K562 (cell line): Measurements from ENCODE around the gene EIF2S3. TPM values are rescaled to one million over a fixed set of nuclear protein-coding genes. Genes with fewer than 3 reads are reported as not detected.
A peak's percentile ranks its signal among the peaks of the same experiment; 100 is the strongest.

Experiments
- CC2D1A ChIP-seq: fragments of 450-650 bp; IDR thresholded peaks from 2 replicates; pipeline ENCODE4 v1.6.1; 2017; ENCODE audit warnings: mild to moderate bottlenecking
- CHCHD3 ChIP-seq: fragments of 250-450 bp; sonication (Bioruptor Pico); IDR thresholded peaks from 2 replicates; pipeline ENCODE4 v2.1.2; 2022; ENCODE audit warnings: mild to moderate bottlenecking
- CHD1 ChIP-seq: fragments of 200-600 bp; sonication (generic); IDR thresholded peaks from one replicate; pipeline ENCODE4 v1.6.1; 2012; ENCODE audit warnings: mild to moderate bottlenecking, moderate library complexity, low read length, inconsistent platforms
- ESRRA ChIP-seq: fragments of 450-650 bp; IDR thresholded peaks from 2 replicates; pipeline ENCODE4 v1.6.1; 2014; ENCODE audit warnings: low read depth, mild to moderate bottlenecking, moderate library complexity, borderline replicate concordance
- FOXP1 ChIP-seq: sonication (generic); formaldehyde crosslinking; IDR thresholded peaks from 2 replicates; pipeline ENCODE4 v1.8.0; 2022; ENCODE audit warnings: mild to moderate bottlenecking, missing genetic modification reagents
- HDAC1 ChIP-seq, 2 experiments: fragments of 450-650 bp; IDR thresholded peaks; 2 replicates each; pipeline ENCODE4 v1.6.1; 2016 to 2017; ENCODE audit warnings: inconsistent platforms in 1 of 2, mild to moderate bottlenecking in 1 of 2, moderate library complexity in 1 of 2
- MTF1 ChIP-seq: fragments of 250-450 bp; sonication (Bioruptor Pico); IDR thresholded peaks from 2 replicates; pipeline ENCODE4 v1.9.0; 2021; ENCODE audit warnings: moderate library complexity, mild to moderate bottlenecking, inconsistent platforms, borderline replicate concordance
- NFIX ChIP-seq: fragments of 250-450 bp; sonication (Bioruptor Pico); IDR thresholded peaks from 2 replicates; pipeline ENCODE4 v1.4.0; 2020; ENCODE audit warnings: low read depth, mild to moderate bottlenecking, moderate library complexity
- PHF8 ChIP-seq: fragments of 200-600 bp; sonication (generic); IDR thresholded peaks from 2 replicates; pipeline ENCODE4 v1.6.1; 2012; ENCODE audit warnings: mixed run types, mild to moderate bottlenecking, inconsistent platforms, low read length, moderate library complexity, borderline replicate concordance
- POLR2G ChIP-seq: fragments of 200-400 bp; formaldehyde crosslinking; IDR thresholded peaks from 2 replicates; pipeline ENCODE4 v1.6.1; 2017; ENCODE audit warnings: low read depth, mild to moderate bottlenecking, antibody characterized with exemption, low read length, moderate library complexity
- RUNX1 ChIP-seq: sonication (generic); IDR thresholded peaks from 2 replicates; pipeline ENCODE4 v1.6.1; 2016; ENCODE audit warnings: antibody characterized with exemption, low read depth
- ZFP30 ChIP-seq: fragments of 250-450 bp; sonication (Bioruptor Pico); IDR thresholded peaks from 2 replicates; pipeline ENCODE4 v1.8.0; 2022; ENCODE audit warnings: moderate library complexity, mild to moderate bottlenecking, inconsistent platforms, borderline replicate concordance
- ZNF124 ChIP-seq: sonication (generic); formaldehyde crosslinking; IDR thresholded peaks from 2 replicates; pipeline ENCODE4 v1.8.1; 2022; ENCODE audit warnings: missing genetic modification reagents
- ZNF41 ChIP-seq: fragments of 250-450 bp; sonication (Bioruptor Pico); conservative IDR thresholded peaks from 2 replicates; pipeline ENCODE4 v1.4.0; 2020; ENCODE audit warnings: mild to moderate bottlenecking
- polyA plus RNA-seq, 8 experiments: library from polyadenylated mRNA; depleted of rRNA in 4 of 8; stranded (reverse) in 5 of 8; unstranded in 3 of 8; fragments of >200 nt; fragmentation: Nextera tagmentation in 2 of 8; fragmentation: Illumina TruSeq in 1 of 8; extraction: Ambion mirVana in 2 of 8; extraction: Trizol in 1 of 8; gene quantifications; 2 replicates each; pipeline versions ENCODE4 v1.2.1 to v1.2.3, GENCODE V29; 2011 to 2014; ENCODE audit warnings: inconsistent platforms in 1 of 8, missing spikeins in 1 of 8
- total RNA-seq, 7 experiments: library from RNA; depleted of rRNA in 6 of 7; stranded (reverse); fragments of >200 nt in 6 of 7; fragmentation: Illumina TruSeq in 2 of 7; extraction: Trizol in 2 of 7; gene quantifications; 2 replicates each; pipeline versions ENCODE4 v1.2.1 to v1.2.3, GENCODE V29; 2011 to 2021; ENCODE audit warnings: low replicate concordance in 1 of 7
- TF ChIP-seq, protein P1 (sequence below): fragments of 200-800 bp; sonication (Bioruptor generic); IDR thresholded peaks from 2 replicates; pipeline ENCODE4 v1.6.1; 2017; ENCODE audit warnings: missing genetic modification characterization, missing compliant biosample characterization
- TF ChIP-seq, protein P2 (sequence below): sonication (generic); formaldehyde crosslinking; IDR thresholded peaks from 2 replicates; pipeline ENCODE4 v1.9.0; 2022; ENCODE audit warnings: mild to moderate bottlenecking, missing genetic modification reagents
- TF ChIP-seq, protein P3 (sequence below): fragments of 450-650 bp; IDR thresholded peaks from 2 replicates; pipeline ENCODE4 v1.6.1; 2017; ENCODE audit warnings: antibody characterized with exemption

Gene EIF2S3
- total and polyA plus RNA-seq, 9 of the 15 experiments (the other 6 are each of a cell fraction or from before 2014, with no cell fraction given): 148 to 439 (median 275) TPM

DNA sequence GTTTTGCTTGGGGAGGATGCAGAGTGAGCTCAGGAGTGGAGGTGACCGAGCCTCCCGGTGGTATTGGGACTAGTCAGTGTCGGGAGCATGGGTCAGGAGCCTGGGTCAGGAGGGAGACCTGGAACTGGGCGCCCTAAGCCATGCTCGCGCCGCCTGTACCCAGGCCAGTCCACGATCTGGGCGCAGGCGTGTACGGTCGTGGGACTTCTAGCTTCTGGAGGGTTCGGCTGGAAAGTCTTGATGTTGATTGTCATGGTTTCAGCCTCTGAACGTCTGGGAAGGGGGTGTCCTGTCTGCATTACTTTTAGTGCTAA lies 244 bp downstream of the EIF2S3 start (continued):
- TF ChIP-seq, protein P1, sequence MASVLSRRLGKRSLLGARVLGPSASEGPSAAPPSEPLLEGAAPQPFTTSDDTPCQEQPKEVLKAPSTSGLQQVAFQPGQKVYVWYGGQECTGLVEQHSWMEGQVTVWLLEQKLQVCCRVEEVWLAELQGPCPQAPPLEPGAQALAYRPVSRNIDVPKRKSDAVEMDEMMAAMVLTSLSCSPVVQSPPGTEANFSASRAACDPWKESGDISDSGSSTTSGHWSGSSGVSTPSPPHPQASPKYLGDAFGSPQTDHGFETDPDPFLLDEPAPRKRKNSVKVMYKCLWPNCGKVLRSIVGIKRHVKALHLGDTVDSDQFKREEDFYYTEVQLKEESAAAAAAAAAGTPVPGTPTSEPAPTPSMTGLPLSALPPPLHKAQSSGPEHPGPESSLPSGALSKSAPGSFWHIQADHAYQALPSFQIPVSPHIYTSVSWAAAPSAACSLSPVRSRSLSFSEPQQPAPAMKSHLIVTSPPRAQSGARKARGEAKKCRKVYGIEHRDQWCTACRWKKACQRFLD (CRISPR knock-in tag): no peak
- TF ChIP-seq HDAC1 (IDR thresholded peaks at IDR 0.05): peak in 1 of 2 experiments; percentile 61; a peak in 1 of 4 replicates
- TF ChIP-seq, protein P2, sequence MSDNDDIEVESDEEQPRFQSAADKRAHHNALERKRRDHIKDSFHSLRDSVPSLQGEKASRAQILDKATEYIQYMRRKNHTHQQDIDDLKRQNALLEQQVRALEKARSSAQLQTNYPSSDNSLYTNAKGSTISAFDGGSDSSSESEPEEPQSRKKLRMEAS: 0 out of 2 replicates have a peak, but pooled peaks have one; percentile 25
- no peak for TF ChIP-seq ZNF41 (CRISPR knock-in tag)
- TF ChIP-seq ESRRA: no peak
- no peak for TF ChIP-seq CC2D1A
- peak; percentile 65 for TF ChIP-seq CHD1
- TF ChIP-seq, protein P3, sequence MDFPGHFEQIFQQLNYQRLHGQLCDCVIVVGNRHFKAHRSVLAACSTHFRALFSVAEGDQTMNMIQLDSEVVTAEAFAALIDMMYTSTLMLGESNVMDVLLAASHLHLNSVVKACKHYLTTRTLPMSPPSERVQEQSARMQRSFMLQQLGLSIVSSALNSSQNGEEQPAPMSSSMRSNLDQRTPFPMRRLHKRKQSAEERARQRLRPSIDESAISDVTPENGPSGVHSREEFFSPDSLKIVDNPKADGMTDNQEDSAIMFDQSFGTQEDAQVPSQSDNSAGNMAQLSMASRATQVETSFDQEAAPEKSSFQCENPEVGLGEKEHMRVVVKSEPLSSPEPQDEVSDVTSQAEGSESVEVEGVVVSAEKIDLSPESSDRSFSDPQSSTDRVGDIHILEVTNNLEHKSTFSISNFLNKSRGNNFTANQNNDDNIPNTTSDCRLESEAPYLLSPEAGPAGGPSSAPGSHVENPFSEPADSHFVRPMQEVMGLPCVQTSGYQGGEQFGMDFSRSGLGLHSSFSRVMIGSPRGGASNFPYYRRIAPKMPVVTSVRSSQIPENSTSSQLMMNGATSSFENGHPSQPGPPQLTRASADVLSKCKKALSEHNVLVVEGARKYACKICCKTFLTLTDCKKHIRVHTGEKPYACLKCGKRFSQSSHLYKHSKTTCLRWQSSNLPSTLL: no peak
- no peak for TF ChIP-seq RUNX1
- peak; percentile 66 for TF ChIP-seq POLR2G
- no peak for TF ChIP-seq ZNF124
- TF ChIP-seq ZFP30 (CRISPR knock-in tag): no peak
- no peak for TF ChIP-seq MTF1 (CRISPR knock-in tag)
- TF ChIP-seq NFIX: no peak
- TF ChIP-seq CHCHD3 (CRISPR knock-in tag): no peak
- peak; percentile 32; the same call in 1 of the 2 replicates for TF ChIP-seq FOXP1 (CRISPR knock-in tag)
- peak; percentile 85 for TF ChIP-seq PHF8
